ENCODE data around the gene FBXW7. TPM values are rescaled to one million over a fixed set of nuclear protein-coding genes. Genes with fewer than 3 reads are reported as not detected.

Gene FBXW7
- total RNA-seq, 1 experiment from 2014 or later: 33.5 TPM

- Histone ChIP-seq H3K27ac (ENCODE audit: low read depth, low read length, poor library complexity, severe bottlenecking) (no peak overlapping the region), H3K4me1 (ENCODE audit: insufficient read depth, low read length, poor library complexity, severe bottlenecking) (no peaks in the 10 kb centered on the region), H3K4me3 (ENCODE audit: low read depth, low read length, poor library complexity, severe bottlenecking) (no peak overlapping the region), H3K36me3 (ENCODE audit: insufficient read depth, low read length, poor library complexity, severe bottlenecking) (no peaks in the 10 kb centered on the region), H3K27me3 (replicated peaks; ENCODE audit: insufficient read depth, low read depth, low read length, poor library complexity) (no peaks in the 10 kb centered on the region), H3K9me3 (ENCODE audit: low read depth, low read length, poor library complexity, severe bottlenecking) (no peaks in the 10 kb centered on the region)
- ChIA-PET POLR2A (ENCODE audit: low non-redundant PET) (no interaction called here), CTCF (no interaction called here)
- no peak for DNase-seq (ENCODE audit: low spot score)
- intact Hi-C loops (cut with micrococcal nuclease; ENCODE audit: unreplicated experiment): no loop called here
- TF ChIP-seq CTCF (conservative IDR thresholded peaks at IDR 0.05; ENCODE audit: low read depth, low read length): no peak
- no peak for TF ChIP-seq EZH2 (IDR thresholded peaks at IDR 0.05; ENCODE audit: borderline replicate concordance, low read depth, low read length, poor library complexity, severe bottlenecking)
- no TSS peak for BruUV-seq (replicated peaks)
Measured at GRCh38 chr4:152437561-152437960, 98.3 kb downstream of the FBXW7 start.

- H3K4me3 ChIP-seq (ENCODE audit: low read depth, low read length, poor library complexity, severe bottlenecking): no peak overlapping the region
- BruUV-seq (replicated peaks): no TSS peak
- H3K4me1 ChIP-seq (ENCODE audit: insufficient read depth, low read length, poor library complexity, severe bottlenecking): no peaks in the 10 kb centered on the region
- intact Hi-C loops (cut with micrococcal nuclease; ENCODE audit: unreplicated experiment): no loop called here
- ChIA-PET CTCF (no interaction called here), POLR2A (ENCODE audit: low non-redundant PET) (no interaction called here)
- TF ChIP-seq CTCF (conservative IDR thresholded peaks at IDR 0.05; ENCODE audit: low read depth, low read length) (no peak), EZH2 (IDR thresholded peaks at IDR 0.05; ENCODE audit: borderline replicate concordance, low read depth, low read length, poor library complexity, severe bottlenecking) (no peak)
- no peak for DNase-seq (ENCODE audit: low spot score)
- no peak overlapping the region for H3K27ac ChIP-seq (ENCODE audit: low read depth, low read length, poor library complexity, severe bottlenecking)
- no peaks in the 10 kb centered on the region for H3K9me3 ChIP-seq (ENCODE audit: low read depth, low read length, poor library complexity, severe bottlenecking)
- no peaks in the 10 kb centered on the region for H3K27me3 ChIP-seq (replicated peaks; ENCODE audit: insufficient read depth, low read depth, low read length, poor library complexity)
- H3K36me3 ChIP-seq (ENCODE audit: insufficient read depth, low read length, poor library complexity, severe bottlenecking): no peaks in the 10 kb centered on the region
Measured at GRCh38 chr4:152436384-152436783, 99.5 kb downstream of the FBXW7 start.

GRCh38 chr4:152434011-152434410 lies 101.9 kb downstream of the FBXW7 start:
- Histone ChIP-seq H3K36me3 (ENCODE audit: insufficient read depth, low read length, poor library complexity, severe bottlenecking) (no peaks in the 10 kb centered on the region), H3K27ac (ENCODE audit: low read depth, low read length, poor library complexity, severe bottlenecking) (no peak overlapping the region), H3K27me3 (replicated peaks; ENCODE audit: insufficient read depth, low read depth, low read length, poor library complexity) (no peaks in the 10 kb centered on the region), H3K4me3 (ENCODE audit: low read depth, low read length, poor library complexity, severe bottlenecking) (no peak overlapping the region), H3K9me3 (ENCODE audit: low read depth, low read length, poor library complexity, severe bottlenecking) (no peaks in the 10 kb centered on the region), H3K4me1 (ENCODE audit: insufficient read depth, low read length, poor library complexity, severe bottlenecking) (no peaks in the 10 kb centered on the region)
- POLR2A ChIA-PET (ENCODE audit: low non-redundant PET): no interaction called here
- no peak for TF ChIP-seq CTCF (conservative IDR thresholded peaks at IDR 0.05; ENCODE audit: low read depth, low read length)
- no peak for TF ChIP-seq EZH2 (IDR thresholded peaks at IDR 0.05; ENCODE audit: borderline replicate concordance, low read depth, low read length, poor library complexity, severe bottlenecking)
- DNase-seq (ENCODE audit: low spot score): no peak
- CTCF ChIA-PET: no interaction called here
- no TSS peak for BruUV-seq (replicated peaks)
- intact Hi-C loops (cut with micrococcal nuclease; ENCODE audit: unreplicated experiment): no loop called here
